Measurements from ENCODE around the gene ACOT12.

DNA sequence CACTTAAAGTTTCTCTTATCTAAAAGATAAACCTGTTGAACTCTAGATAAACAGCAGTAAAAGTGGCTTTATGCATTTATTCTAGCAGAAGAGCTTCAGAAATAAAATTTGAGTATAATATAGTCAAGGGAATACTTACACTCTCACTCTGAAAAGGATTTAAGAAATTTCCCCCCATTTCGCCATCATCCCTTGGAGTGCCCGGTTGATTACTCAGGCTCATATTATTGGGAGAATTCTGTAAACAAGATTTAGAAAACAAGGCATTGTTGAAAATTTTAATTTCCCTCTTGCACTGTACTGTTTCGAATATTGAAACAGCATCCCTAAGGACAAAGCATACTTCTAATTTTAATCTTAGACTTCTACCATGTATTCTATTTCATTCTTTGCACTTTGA, 34.5 kb upstream of the ACOT12 start:
- no peak for TF ChIP-seq SUZ12 (IDR thresholded peaks at IDR 0.05; ENCODE audit: extremely low read depth, insufficient read depth, insufficient read length)
- TF ChIP-seq ZNF274 (IDR thresholded peaks at IDR 0.05; ENCODE audit: low read depth, low read length) = no peak
- no peak for TF ChIP-seq YY1 (IDR thresholded peaks at IDR 0.05; ENCODE audit: insufficient read depth, insufficient read length)
